ENCODE results near the gene RAB1A.
"Not testable (repeated sequence)": the region's sequence is repeated elsewhere in the genome, so short reads cannot be mapped to it uniquely, and the experiment has no call there.

The RAB1A gene

GRCh38 chr2:65133626-65134025 is 3.7 kb upstream of the RAB1A start:
- FAIRE-seq (no peak), DNase-seq (ENCODE audit: insufficient read length, low spot score) (no peak)
- no peak for TF ChIP-seq CTCF (IDR thresholded peaks at IDR 0.05; ENCODE audit: insufficient read depth, missing control alignments)

GRCh38 chr2:65132930-65133329 is 3.0 kb upstream of the RAB1A start:
- FAIRE-seq; DNase-seq (ENCODE audit: insufficient read length, low spot score): not testable (repeated sequence)

GRCh38 chr2:65130664-65131175 is 814 bp upstream of the RAB1A start:
- no peak for FAIRE-seq
- no peak for DNase-seq (ENCODE audit: insufficient read length, low spot score)
- TF ChIP-seq CTCF (IDR thresholded peaks at IDR 0.05; ENCODE audit: insufficient read depth, missing control alignments): no peak

- no peak for FAIRE-seq
- no peak for TF ChIP-seq CTCF (IDR thresholded peaks at IDR 0.05; ENCODE audit: insufficient read depth, missing control alignments)
- DNase-seq (ENCODE audit: insufficient read length, low spot score): no peak
These were observed 550 bp downstream of the RAB1A start for GRCh38 chr2:65129286-65129825.

GRCh38 chr2:65128297-65129190 is 1.4 kb downstream of the RAB1A start:
- no peak for DNase-seq (ENCODE audit: insufficient read length, low spot score)
- no peak for FAIRE-seq
- TF ChIP-seq CTCF (IDR thresholded peaks at IDR 0.05; ENCODE audit: insufficient read depth, missing control alignments): no peak

GRCh38 chr2:65125457-65125856 is 4.4 kb downstream of the RAB1A start:
- not testable (repeated sequence) for DNase-seq (ENCODE audit: insufficient read length, low spot score); FAIRE-seq

GRCh38 chr2:65122313-65122712 is 7.6 kb downstream of the RAB1A start:
- no peak for DNase-seq (ENCODE audit: insufficient read length, low spot score)
- FAIRE-seq: no peak
- TF ChIP-seq CTCF (IDR thresholded peaks at IDR 0.05; ENCODE audit: insufficient read depth, missing control alignments): no peak

- FAIRE-seq: no peak
- no peak for TF ChIP-seq CTCF (IDR thresholded peaks at IDR 0.05; ENCODE audit: insufficient read depth, missing control alignments)
- DNase-seq (ENCODE audit: insufficient read length, low spot score): no peak
These were observed 8.8 kb downstream of the RAB1A start for GRCh38 chr2:65120990-65121693.
